GM18498 (cell line): Measurements from ENCODE around the gene ADGRA1.
"Not testable (repeated sequence)": the region's sequence is repeated elsewhere in the genome, so short reads cannot be mapped to it uniquely, and the experiment has no call there.

Source experiments
- ATAC-seq: cut with Tn5 transposase; IDR thresholded peaks from one replicate; pipeline ENCODE4 v1.9.1; 2021; ENCODE audit warnings: mild to moderate bottlenecking, moderate library complexity; ENCODE audit not compliant: unreplicated experiment

ADGRA1 gene

GRCh38 chr10:133110133-133110532 lies 22.4 kb downstream of the ADGRA1 start:
- ATAC-seq, result no peak

- no peak for ATAC-seq
Measured at GRCh38 chr10:133110609-133111275, 23.0 kb downstream of the ADGRA1 start.

- not testable (repeated sequence) for ATAC-seq
Measured at GRCh38 chr10:133111640-133112039, 23.9 kb downstream of the ADGRA1 start.

GRCh38 chr10:133113146-133113830 lies 25.6 kb downstream of the ADGRA1 start:
- no peak for ATAC-seq

GRCh38 chr10:133113847-133114246 lies 26.1 kb downstream of the ADGRA1 start:
- no peak for ATAC-seq

GRCh38 chr10:133114251-133114650 lies 26.5 kb downstream of the ADGRA1 start:
- ATAC-seq, result no peak

GRCh38 chr10:133114726-133115452 lies 27.2 kb downstream of the ADGRA1 start:
- ATAC-seq, result no peak

GRCh38 chr10:133115453-133115842 lies 27.7 kb downstream of the ADGRA1 start:
- ATAC-seq, result no peak

- ATAC-seq, result no peak
Measured at GRCh38 chr10:133115976-133116375, 28.3 kb downstream of the ADGRA1 start.

- no peak for ATAC-seq
Measured at GRCh38 chr10:133116455-133116854, 28.7 kb downstream of the ADGRA1 start.

GRCh38 chr10:133117036-133117687 lies 29.4 kb downstream of the ADGRA1 start:
- ATAC-seq, result no peak

- no peak for ATAC-seq
Measured at GRCh38 chr10:133117688-133118071, 30.0 kb downstream of the ADGRA1 start.

GRCh38 chr10:133121479-133121878 lies 33.8 kb downstream of the ADGRA1 start:
- ATAC-seq, result no peak

GRCh38 chr10:133122171-133122935 lies 34.6 kb downstream of the ADGRA1 start:
- ATAC-seq, result no peak

- ATAC-seq, result no peak
Measured at GRCh38 chr10:133123050-133123745, 35.5 kb downstream of the ADGRA1 start.

GRCh38 chr10:133123746-133124356 lies 36.1 kb downstream of the ADGRA1 start:
- no peak for ATAC-seq

- no peak for ATAC-seq
Measured at GRCh38 chr10:133124357-133125211, 36.9 kb downstream of the ADGRA1 start.

- no peak for ATAC-seq
Measured at GRCh38 chr10:133125901-133126300, 38.2 kb downstream of the ADGRA1 start.
